RWPE1 (cell line): ENCODE measurements around the gene IL1F10.

Experiments
- CTCF ChIA-PET: fragments of 350-600 bp; sonication (Branson Sonifier 250); formaldehyde crosslinking; extraction: SDS; loops from one replicate; lab custom pipeline; 2021; lab: Yijun Ruan, JAX
- POLR2A ChIA-PET: fragments of 400-600 bp; formaldehyde crosslinking; extraction: SDS; loops from one replicate; lab custom pipeline; 2020; ENCODE audit warnings: antibody characterized with exemption; ENCODE audit not compliant: low non-redundant PET; lab: Yijun Ruan, JAX
- DNase-seq: peaks from one replicate; pipeline ENCODE4 v3.0.0; 2012; ENCODE audit warnings: low spot score
- H3K27ac ChIP-seq: fragments of 450-650 bp; 2 replicates; pipeline ENCODE4 v1.5.1; 2017
- TF ChIP-seq, protein P1 (sequence below): fragments of 450-650 bp; conservative IDR thresholded peaks from 2 replicates; pipeline ENCODE4 v1.5.1; 2017; ENCODE audit warnings: low read depth, mild to moderate bottlenecking

The IL1F10 gene

DNA sequence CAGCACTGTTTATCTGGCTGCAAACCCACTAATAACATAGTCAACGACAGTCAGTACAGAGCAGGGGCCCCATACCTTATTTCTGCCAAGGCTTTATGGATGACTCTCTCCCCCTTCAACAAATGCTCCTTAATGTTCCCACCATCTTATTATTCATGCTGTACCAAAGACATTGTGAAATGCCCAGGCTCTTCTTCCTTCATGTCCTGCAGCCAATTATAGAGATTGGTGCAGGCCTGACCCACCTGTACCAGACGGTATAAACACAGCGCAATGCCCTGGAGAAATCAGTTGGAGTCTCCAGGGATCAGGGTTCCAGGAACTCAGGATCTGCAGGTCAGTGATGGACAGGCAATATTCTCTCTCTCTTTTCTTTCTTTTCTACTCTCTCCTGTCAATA, at the start of gene IL1F10:
IL1F10 (plus strand) TSS at position 290 of the 400 bp plus-strand sequence. CDS start 4,769 bp downstream, outside the sequence.
- CTCF ChIA-PET = interaction anchor here (0.5 kb wide), 1 partner anchor 67 kb away, joined by 5 read pairs; no protein-coding TSS in a partner anchor
- H3K27ac ChIP-seq = no peak within 1 kb of the TSS
- TF ChIP-seq, protein P1, sequence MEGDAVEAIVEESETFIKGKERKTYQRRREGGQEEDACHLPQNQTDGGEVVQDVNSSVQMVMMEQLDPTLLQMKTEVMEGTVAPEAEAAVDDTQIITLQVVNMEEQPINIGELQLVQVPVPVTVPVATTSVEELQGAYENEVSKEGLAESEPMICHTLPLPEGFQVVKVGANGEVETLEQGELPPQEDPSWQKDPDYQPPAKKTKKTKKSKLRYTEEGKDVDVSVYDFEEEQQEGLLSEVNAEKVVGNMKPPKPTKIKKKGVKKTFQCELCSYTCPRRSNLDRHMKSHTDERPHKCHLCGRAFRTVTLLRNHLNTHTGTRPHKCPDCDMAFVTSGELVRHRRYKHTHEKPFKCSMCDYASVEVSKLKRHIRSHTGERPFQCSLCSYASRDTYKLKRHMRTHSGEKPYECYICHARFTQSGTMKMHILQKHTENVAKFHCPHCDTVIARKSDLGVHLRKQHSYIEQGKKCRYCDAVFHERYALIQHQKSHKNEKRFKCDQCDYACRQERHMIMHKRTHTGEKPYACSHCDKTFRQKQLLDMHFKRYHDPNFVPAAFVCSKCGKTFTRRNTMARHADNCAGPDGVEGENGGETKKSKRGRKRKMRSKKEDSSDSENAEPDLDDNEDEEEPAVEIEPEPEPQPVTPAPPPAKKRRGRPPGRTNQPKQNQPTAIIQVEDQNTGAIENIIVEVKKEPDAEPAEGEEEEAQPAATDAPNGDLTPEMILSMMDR = no peak
- POLR2A ChIA-PET = no interaction called here
- no peak for DNase-seq

GRCh38 chr2:113018509-113018908, 49.3 kb upstream of the IL1F10 start:
- H3K27ac ChIP-seq = no peak overlapping the region
- no peak for DNase-seq
- POLR2A ChIA-PET = no interaction called here
- TF ChIP-seq, protein P1 = no peak
- CTCF ChIA-PET = interaction anchor here (1.8 kb wide), 1 partner anchor 181 kb away, joined by 5 read pairs; no protein-coding TSS in a partner anchor

DNA sequence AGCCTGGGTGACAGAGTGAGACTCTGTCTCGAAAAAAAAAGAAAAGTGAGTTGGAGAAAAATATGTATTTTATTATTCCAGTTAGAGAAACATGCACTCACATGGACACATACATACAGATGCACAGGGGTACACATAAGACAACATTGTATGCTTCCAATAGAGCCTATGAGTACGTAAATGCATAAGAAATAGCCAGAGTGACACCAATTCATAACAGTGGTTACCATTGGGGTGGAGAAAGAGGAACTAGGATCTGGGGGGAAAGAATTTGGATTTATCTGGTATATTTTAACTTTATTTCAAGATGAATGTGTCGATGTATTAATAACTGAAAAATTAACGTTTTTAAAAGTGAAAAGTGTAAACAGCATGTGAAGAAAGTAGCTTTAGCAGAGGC, 46.5 kb upstream of the IL1F10 start:
- ChIA-PET POLR2A (no interaction called here), CTCF (interaction anchor here (0.6 to 1.1 kb wide), 2 partner anchors 19 to 67 kb away, joined by 3 read pairs; no protein-coding TSS in a partner anchor)
- no peak for DNase-seq
- H3K27ac ChIP-seq = no peak overlapping the region
- TF ChIP-seq, protein P1 = no peak

GRCh38 chr2:113024764-113025163, 43.0 kb upstream of the IL1F10 start:
- TF ChIP-seq, protein P1 = no peak
- no peak overlapping the region for H3K27ac ChIP-seq
- ChIA-PET POLR2A (no interaction called here), CTCF (interaction anchor here (0.5 to 0.6 kb wide), 2 partner anchors 100 to 114 kb away, joined by 3 to 4 read pairs; no protein-coding TSS in a partner anchor)
- no peak for DNase-seq

- TF ChIP-seq, protein P1 = no peak
- no peak for DNase-seq
- POLR2A ChIA-PET = no interaction called here
- no peak overlapping the region for H3K27ac ChIP-seq
- CTCF ChIA-PET = interaction anchor here (0.6 kb wide), 1 partner anchor 296 kb away, joined by 3 read pairs; no protein-coding TSS in a partner anchor
These were observed 42.0 kb upstream of the IL1F10 start for GRCh38 chr2:113025737-113026136.

DNA sequence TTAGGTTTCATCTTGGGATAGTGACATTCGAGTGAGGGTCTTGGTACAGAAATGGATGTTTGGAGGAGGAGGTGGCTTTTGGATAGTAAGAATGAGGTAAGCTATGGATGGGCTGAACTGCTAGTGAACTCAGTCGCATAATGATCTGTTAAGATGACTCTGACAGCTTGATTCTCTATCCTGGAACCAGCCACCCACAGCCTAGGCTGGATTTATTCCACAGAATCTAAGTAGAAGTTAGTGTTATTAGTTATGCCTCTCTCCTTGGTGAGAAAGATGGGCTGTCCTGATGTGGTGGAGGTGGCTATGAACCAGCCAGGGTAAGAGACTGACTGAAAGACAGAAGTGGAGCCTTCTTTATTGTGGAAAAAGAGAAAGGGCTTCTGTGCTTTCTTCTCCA, 40.1 kb upstream of the IL1F10 start:
- ChIA-PET CTCF (no interaction called here), POLR2A (no interaction called here)
- TF ChIP-seq, protein P1 = no peak
- no peak overlapping the region for H3K27ac ChIP-seq
- DNase-seq = no peak
